ENCODE results near the gene ZBTB7C.

ZBTB7C gene

DNA sequence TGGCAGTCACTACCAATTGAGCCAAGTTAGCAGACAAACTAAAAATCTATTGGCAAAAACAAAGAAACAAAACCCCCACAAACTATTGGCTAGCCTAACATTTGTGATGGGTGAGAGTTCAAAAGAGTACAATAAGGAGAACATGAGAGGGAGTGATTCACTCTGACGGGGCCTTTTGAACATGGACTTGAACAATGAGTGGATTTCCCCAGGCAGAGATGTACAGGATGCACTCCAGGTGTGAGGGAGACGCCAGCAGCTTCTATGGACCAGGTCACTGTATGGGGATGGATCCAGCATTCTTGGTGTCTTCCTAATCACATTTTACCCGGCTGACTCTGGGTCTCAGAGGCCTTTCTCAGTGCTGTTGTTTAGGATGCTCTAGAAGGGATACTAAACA lies 311.2 kb downstream of the ZBTB7C start:
- Histone ChIP-seq H3K27me3 (ENCODE audit: insufficient read depth, low read length) (peaks cover 15% of the 10 kb centered on the region), H3K36me3 (ENCODE audit: insufficient read depth, low read length) (no peaks in the 10 kb centered on the region), H3K4me3 (ENCODE audit: low read length) (no peak overlapping the region), H2AFZ (ENCODE audit: low read depth, low read length) (no peak overlapping the region), H3K9me3 (ENCODE audit: low read length) (no peaks in the 10 kb centered on the region), H3K4me1 (ENCODE audit: insufficient read depth, low read length) (no peaks in the 10 kb centered on the region)

DNA sequence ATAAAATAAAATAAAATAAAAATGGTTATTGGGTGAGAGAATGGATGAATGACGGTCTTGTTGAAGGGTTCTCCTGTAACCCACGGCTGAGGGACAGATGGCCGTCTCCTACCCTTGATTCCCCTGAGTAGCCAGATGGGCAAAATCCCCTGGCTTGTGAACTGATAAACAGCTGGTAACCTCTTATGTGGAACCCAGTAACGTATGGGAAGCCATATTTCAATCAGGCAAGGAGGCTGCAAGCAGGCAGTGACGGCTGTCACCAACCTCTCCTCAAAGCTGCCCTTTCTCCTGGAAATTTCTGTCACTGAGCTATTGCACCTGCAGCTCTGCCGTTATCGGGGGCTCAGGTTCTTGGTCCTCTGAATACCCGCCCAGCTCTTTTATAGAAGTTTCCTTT lies 313.5 kb downstream of the ZBTB7C start:
- Histone ChIP-seq H2AFZ (ENCODE audit: low read depth, low read length) (no peak overlapping the region), H3K4me1 (ENCODE audit: insufficient read depth, low read length) (no peaks in the 10 kb centered on the region), H3K27me3 (ENCODE audit: insufficient read depth, low read length) (peaks cover 16% of the 10 kb centered on the region), H3K36me3 (ENCODE audit: insufficient read depth, low read length) (no peaks in the 10 kb centered on the region), H3K9me3 (ENCODE audit: low read length) (no peaks in the 10 kb centered on the region), H3K4me3 (ENCODE audit: low read length) (no peak overlapping the region)

DNA sequence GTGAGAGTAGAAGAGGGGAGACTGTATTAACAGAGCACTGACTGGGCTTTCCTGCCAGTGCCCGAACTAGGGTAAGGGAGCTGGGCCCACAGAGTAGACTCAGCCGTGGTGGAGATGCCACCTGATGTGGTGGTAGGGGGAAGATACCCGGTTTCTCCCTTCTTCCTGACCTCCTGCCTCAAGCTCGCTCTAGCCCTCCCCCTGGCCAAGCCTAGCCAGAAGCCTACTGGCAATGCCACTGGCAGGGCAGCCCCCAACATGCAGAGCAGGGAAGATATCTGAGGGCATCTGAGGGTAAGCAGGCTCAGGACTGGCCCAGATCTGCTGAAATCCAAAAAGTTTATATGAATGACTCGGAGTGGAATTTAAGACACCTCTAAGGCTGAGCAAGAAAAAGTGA lies 316.1 kb downstream of the ZBTB7C start:
- Histone ChIP-seq H3K36me3 (ENCODE audit: insufficient read depth, low read length) (no peaks in the 10 kb centered on the region), H3K27me3 (ENCODE audit: insufficient read depth, low read length) (peaks cover 3% of the 10 kb centered on the region), H3K4me1 (ENCODE audit: insufficient read depth, low read length) (no peaks in the 10 kb centered on the region), H3K4me3 (ENCODE audit: low read length) (no peak overlapping the region), H3K9me3 (ENCODE audit: low read length) (no peaks in the 10 kb centered on the region), H2AFZ (ENCODE audit: low read depth, low read length) (no peak overlapping the region)

DNA sequence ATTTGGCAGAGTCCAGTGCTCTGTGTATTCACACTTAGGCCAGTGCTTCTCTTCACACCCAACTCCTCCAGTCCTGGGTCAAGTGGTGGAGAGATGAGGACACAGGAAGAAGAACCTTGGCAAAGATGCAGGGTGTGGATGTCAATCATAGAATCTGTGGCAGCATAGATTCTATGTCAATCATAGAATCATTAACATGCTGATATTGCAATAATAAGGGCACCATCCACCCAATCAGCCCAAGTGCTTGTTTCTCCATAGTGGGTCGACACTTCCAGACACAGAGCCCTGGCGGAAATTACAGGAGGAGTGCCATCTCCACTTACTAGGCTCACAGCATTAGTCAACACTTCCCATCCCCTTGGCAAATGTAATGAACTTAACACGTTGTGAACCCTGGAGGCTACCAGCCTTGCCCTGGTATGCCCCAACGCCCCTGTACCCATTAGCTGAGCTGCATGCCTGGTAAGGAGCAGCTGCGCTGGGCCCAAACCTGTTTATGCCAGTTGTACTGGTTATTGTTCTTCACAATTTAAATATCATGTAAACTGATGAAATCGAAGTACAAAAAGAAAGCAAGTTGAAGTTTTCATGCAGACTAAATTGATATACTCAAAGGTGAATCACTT lies 317.2 kb downstream of the ZBTB7C start:
- Histone ChIP-seq H3K4me1 (ENCODE audit: insufficient read depth, low read length) (no peaks in the 10 kb centered on the region), H3K9me3 (ENCODE audit: low read length) (no peaks in the 10 kb centered on the region), H3K36me3 (ENCODE audit: insufficient read depth, low read length) (no peaks in the 10 kb centered on the region), H3K27me3 (ENCODE audit: insufficient read depth, low read length) (peaks cover 3% of the 10 kb centered on the region), H2AFZ (ENCODE audit: low read depth, low read length) (no peak overlapping the region), H3K4me3 (ENCODE audit: low read length) (no peak overlapping the region)

DNA sequence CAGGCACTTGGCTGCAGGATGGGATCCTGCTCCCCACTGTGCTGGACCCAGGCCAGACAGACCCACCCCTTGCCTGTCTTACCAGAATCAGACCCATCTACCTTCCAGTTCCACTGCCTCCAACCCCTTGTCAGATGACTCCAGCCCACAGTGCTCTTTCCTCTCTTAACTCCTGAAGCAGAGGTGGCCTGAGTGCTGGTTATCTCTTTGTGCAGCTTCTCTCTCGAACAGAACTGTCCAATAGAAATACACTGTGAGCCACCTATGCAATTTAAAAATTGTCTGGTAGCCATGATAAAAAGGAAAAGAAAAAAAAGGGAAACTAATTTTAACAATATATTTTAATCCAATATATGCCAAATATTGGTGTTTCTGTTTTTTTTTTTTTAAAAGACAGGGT lies 318.5 kb downstream of the ZBTB7C start:
- Histone ChIP-seq H3K4me3 (ENCODE audit: low read length) (no peak overlapping the region), H3K4me1 (ENCODE audit: insufficient read depth, low read length) (no peaks in the 10 kb centered on the region), H2AFZ (ENCODE audit: low read depth, low read length) (no peak overlapping the region), H3K36me3 (ENCODE audit: insufficient read depth, low read length) (no peaks in the 10 kb centered on the region), H3K27me3 (ENCODE audit: insufficient read depth, low read length) (peaks cover 3% of the 10 kb centered on the region), H3K9me3 (ENCODE audit: low read length) (no peaks in the 10 kb centered on the region)

DNA sequence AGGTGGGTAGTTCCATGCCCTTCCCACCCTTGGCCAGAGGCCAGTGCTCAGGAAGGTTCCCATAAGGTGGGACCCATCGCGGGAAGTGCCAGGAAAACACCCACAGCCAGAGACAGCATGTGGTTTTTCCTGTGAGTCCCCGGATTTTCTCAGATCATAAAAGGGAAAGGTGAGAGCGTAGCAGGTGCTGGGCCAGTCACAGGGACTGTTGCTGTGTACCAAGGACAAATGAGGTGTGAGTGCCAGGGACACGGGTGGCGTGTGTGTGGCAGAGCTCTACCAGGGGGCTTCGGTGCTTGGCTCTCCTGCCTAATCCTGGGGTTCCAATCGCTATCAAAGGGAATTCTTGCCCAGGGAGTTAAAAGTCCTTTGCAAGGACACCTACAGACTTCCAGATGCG lies 319.2 kb downstream of the ZBTB7C start:
- H3K4me1 ChIP-seq (ENCODE audit: insufficient read depth, low read length): no peaks in the 10 kb centered on the region
- no peaks in the 10 kb centered on the region for H3K9me3 ChIP-seq (ENCODE audit: low read length)

DNA sequence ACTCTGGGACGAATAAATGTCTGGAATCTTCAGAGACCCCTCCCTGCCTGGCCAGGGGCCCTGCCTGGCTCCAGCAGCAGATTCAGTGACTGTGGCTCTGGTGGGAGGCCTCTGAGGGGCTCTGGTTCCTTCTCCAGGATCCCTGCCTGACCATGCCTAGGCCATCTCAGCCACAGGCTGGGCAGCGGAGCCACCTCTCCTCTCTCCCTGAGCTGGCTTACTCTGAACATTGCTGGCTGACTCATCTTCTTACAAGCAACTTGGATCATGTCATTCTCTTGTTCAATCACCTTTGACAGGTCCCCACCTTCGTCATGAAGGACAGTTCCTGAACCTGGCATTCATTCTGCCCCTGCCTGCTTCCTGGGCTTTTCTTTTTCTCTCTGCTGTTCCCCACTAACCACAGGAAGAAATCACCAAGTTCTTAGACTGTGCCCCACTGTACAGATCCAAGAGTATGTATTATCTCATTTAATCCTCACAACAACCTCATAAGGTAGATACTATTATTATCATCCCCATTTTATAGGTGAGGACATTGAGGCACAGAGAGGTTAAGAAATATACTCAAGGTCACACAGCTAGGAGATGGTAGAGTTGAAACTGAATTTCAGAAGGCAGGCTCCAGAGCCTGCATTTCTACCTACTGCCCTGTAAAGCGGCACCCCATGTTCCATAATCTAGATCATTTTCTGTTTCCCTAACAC lies 323.2 kb downstream of the ZBTB7C start:
- Histone ChIP-seq H3K4me3 (ENCODE audit: low read length) (no peak overlapping the region), H3K27me3 (ENCODE audit: insufficient read depth, low read length) (no peaks in the 10 kb centered on the region), H3K36me3 (ENCODE audit: insufficient read depth, low read length) (no peaks in the 10 kb centered on the region), H2AFZ (ENCODE audit: low read depth, low read length) (no peak overlapping the region), H3K9me3 (ENCODE audit: low read length) (no peaks in the 10 kb centered on the region), H3K4me1 (ENCODE audit: insufficient read depth, low read length) (no peaks in the 10 kb centered on the region)

More for the DNA sequence above, 319.2 kb downstream of the ZBTB7C start:
- Histone ChIP-seq H3K4me3 (ENCODE audit: low read length) (no peak overlapping the region), H3K27me3 (ENCODE audit: insufficient read depth, low read length) (peaks cover 3% of the 10 kb centered on the region), H2AFZ (ENCODE audit: low read depth, low read length) (no peak overlapping the region), H3K36me3 (ENCODE audit: insufficient read depth, low read length) (no peaks in the 10 kb centered on the region)

DNA sequence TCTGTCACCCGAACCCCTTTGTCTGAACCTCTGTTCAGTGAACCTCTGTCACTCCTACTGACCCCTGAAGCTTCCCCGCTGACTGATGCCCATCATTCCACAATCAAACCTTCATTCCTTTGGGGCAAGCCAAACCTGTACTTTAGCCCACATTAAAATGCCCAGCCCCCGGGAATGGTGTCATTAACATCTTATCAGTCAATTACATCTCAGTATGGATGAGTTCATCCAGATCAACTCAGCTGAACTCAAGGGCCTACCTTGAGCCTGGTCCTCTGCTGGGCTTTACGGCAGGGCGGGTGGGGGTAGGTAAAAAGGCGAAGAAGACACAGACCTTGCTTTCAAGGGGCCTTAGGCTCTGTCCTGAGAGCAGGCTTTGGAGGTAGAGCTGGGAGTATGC lies 324.3 kb downstream of the ZBTB7C start:
- no peaks in the 10 kb centered on the region for H3K4me1 ChIP-seq (ENCODE audit: insufficient read depth, low read length)
- H3K27me3 ChIP-seq (ENCODE audit: insufficient read depth, low read length): no peaks in the 10 kb centered on the region
- H3K9me3 ChIP-seq (ENCODE audit: low read length): no peaks in the 10 kb centered on the region
- H3K4me3 ChIP-seq (ENCODE audit: low read length): no peak overlapping the region
- H2AFZ ChIP-seq (ENCODE audit: low read depth, low read length): no peak overlapping the region
- no peaks in the 10 kb centered on the region for H3K36me3 ChIP-seq (ENCODE audit: insufficient read depth, low read length)

DNA sequence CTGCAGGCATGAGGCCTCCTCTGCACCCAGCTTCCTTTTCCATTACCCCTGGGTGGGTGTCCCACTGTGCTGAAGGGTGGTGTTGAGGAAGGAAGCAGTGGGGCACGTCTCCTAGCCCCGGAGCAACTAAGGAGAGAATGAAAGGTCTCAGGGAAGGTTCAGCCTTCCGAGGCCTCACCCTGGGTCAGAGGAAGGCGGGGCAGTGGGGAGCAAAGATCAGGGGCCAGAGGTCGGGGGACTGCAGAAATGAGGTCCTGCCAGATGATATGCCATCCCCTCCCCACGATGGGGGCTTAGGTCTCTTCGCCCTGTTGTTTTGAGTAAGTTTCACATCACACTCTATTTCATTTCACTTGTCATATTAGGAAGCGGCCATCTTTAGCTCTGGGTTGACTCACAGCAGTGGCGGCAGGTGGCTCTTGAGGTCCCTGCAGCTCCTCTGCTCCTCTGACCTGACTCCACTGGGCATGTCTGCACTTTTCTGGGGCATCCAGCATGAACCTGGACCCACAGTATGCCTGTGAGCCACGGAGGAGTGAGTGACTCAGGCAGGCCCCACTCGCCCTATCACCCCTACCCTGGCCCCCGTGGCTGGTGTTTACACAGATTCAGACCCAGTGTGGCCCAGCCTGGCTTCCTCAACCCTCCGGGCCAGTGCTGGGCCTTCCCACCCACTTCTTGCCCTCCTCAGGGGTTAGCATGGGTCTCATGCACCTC lies 325.0 kb downstream of the ZBTB7C start:
- Histone ChIP-seq H3K27me3 (ENCODE audit: insufficient read depth, low read length) (no peaks in the 10 kb centered on the region), H2AFZ (ENCODE audit: low read depth, low read length) (no peak overlapping the region), H3K36me3 (ENCODE audit: insufficient read depth, low read length) (no peaks in the 10 kb centered on the region), H3K4me1 (ENCODE audit: insufficient read depth, low read length) (no peaks in the 10 kb centered on the region), H3K9me3 (ENCODE audit: low read length) (no peaks in the 10 kb centered on the region), H3K4me3 (ENCODE audit: low read length) (no peak overlapping the region)

DNA sequence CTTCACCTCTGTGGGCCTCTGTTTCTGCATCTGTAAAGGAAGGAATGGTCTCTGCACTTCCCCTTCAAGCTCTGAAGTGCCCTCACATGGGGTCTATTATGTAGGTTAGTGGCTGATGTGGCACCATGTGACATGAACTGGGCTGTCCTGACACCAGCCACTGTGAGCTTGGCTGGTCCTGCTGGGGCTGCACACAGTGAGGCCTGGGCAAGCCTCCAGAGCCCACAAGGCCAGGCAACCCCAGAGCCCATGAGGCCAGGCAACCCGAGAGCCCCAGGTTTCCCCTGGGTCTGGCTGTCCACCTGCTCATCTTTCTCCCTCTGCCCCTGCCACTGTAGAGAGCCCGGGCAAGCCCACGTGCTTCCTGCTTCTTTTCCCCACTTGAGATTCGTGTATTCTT lies 328.6 kb downstream of the ZBTB7C start:
- H3K9me3 ChIP-seq (ENCODE audit: low read length): no peaks in the 10 kb centered on the region
- H2AFZ ChIP-seq (ENCODE audit: low read depth, low read length): no peak overlapping the region
- H3K27me3 ChIP-seq (ENCODE audit: insufficient read depth, low read length): no peaks in the 10 kb centered on the region
- no peaks in the 10 kb centered on the region for H3K4me1 ChIP-seq (ENCODE audit: insufficient read depth, low read length)
- H3K4me3 ChIP-seq (ENCODE audit: low read length): no peak overlapping the region
- H3K36me3 ChIP-seq (ENCODE audit: insufficient read depth, low read length): no peaks in the 10 kb centered on the region

DNA sequence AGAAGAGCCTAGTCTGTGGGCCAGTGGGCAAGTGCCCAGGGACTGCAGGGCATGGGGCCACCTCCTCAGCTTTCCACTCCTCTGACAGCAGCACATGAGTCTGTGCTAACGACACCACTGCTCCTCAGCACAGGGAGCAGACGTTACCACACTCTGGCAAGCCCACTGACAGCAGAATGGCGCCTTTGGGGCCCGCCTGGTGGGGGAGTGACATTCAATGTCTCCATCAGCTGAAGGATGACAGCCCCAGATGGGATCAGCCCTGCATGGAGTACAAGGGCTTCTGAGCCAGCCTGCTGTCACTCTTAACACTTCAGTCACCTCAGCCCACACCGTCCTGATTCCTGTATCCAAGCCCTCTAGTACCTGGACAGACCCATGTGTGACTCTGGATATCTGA lies 329.3 kb downstream of the ZBTB7C start:
- H3K4me3 ChIP-seq (ENCODE audit: low read length): no peak overlapping the region
- H3K27me3 ChIP-seq (ENCODE audit: insufficient read depth, low read length): no peaks in the 10 kb centered on the region
- no peaks in the 10 kb centered on the region for H3K36me3 ChIP-seq (ENCODE audit: insufficient read depth, low read length)
- H3K9me3 ChIP-seq (ENCODE audit: low read length): no peaks in the 10 kb centered on the region
- H3K4me1 ChIP-seq (ENCODE audit: insufficient read depth, low read length): no peaks in the 10 kb centered on the region
- H2AFZ ChIP-seq (ENCODE audit: low read depth, low read length): no peak overlapping the region

DNA sequence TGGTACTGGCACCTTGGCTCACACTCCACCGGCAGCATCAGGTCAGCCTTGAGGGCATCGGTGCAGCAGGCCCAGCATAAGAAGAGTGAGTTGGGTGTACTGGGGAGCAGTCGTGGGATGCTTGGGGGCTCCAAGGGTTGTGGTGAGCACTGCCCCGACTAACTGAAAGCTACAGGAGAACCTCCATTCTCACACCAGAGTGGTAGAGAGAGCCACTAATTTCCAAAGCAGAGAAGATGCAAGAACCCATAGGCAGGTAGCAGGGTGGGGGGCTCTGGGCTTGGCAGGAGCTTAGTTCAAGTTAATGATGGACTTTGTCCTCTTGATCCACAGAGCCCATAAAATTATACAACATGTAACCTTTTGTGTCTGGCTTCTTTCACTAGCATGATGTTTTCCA lies 330.7 kb downstream of the ZBTB7C start:
- no peaks in the 10 kb centered on the region for H3K4me1 ChIP-seq (ENCODE audit: insufficient read depth, low read length)
- peaks cover 2% of the 10 kb centered on the region for H3K27me3 ChIP-seq (ENCODE audit: insufficient read depth, low read length)
- no peaks in the 10 kb centered on the region for H3K36me3 ChIP-seq (ENCODE audit: insufficient read depth, low read length)
- H3K9me3 ChIP-seq (ENCODE audit: low read length): no peaks in the 10 kb centered on the region
- H3K4me3 ChIP-seq (ENCODE audit: low read length): no peak overlapping the region
- H2AFZ ChIP-seq (ENCODE audit: low read depth, low read length): no peak overlapping the region

DNA sequence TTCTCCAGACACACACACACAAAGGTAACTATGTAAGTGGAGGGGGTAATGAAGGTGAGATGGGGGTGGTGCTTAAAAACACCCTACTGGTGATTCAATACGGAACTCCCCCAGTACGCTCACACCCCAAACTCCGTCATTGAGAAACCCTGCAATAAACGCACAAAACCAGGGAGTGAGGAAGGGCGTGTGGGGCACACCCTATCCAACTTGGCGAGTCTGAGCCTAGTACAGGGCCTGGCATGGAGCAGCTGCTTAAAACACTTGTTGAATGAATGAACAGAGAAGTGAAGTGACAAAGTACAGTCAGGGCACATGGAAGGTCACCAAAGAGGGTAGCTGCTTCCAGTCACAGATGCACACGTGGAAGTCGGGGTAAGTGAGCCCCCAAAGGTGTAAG lies 331.9 kb downstream of the ZBTB7C start:
- H3K27me3 ChIP-seq (ENCODE audit: insufficient read depth, low read length): peaks cover 8% of the 10 kb centered on the region
- H3K36me3 ChIP-seq (ENCODE audit: insufficient read depth, low read length): no peaks in the 10 kb centered on the region
- H3K9me3 ChIP-seq (ENCODE audit: low read length): no peaks in the 10 kb centered on the region
- no peak overlapping the region for H3K4me3 ChIP-seq (ENCODE audit: low read length)
- H3K4me1 ChIP-seq (ENCODE audit: insufficient read depth, low read length): no peaks in the 10 kb centered on the region
- H2AFZ ChIP-seq (ENCODE audit: low read depth, low read length): no peak overlapping the region
